ENCODE results near the gene SOX12. TPM values are rescaled to one million over a fixed set of nuclear protein-coding genes. Genes with fewer than 3 reads are reported as not detected.

SOX12 gene
- total and polyA plus RNA-seq, 11 donors = 5.4 to 19.9 (median 10.6) TPM

DNA sequence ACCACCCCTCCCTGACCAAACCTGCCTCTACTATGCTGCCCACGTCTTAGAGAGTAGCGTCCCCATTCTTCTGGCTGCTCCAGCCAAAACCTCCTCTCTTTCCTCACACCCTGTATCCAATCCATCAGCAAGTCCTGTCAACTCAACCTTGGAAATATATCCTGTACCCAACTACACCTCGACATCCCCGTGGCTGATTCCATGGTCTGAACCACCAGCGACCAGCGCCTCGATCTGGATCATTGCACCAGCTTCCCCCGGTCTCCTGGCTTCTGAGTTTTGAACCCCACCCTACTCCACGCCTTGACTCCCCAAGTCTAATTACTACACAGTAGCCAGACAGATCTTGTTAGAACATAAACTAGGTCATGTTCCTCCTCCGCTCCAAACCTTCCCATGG lies 31.4 kb downstream of the SOX12 start:
- Histone ChIP-seq H3K27ac (no peak overlapping the region), H3K4me3 (no peak overlapping the region), H3K27me3 (no peaks in the 10 kb centered on the region), H3K36me3 (peaks cover 0 to 21% (median 4%) of the 10 kb centered on the region in 9 donors), H3K9me3 (no peaks in the 10 kb centered on the region), H3K4me1 (peaks cover 0 to 8% (median 0%) of the 10 kb centered on the region in 12 donors)
- ATAC-seq (no peak), DNase-seq (no peak)
- intact Hi-C loops (cut with DNase I) = loop anchor here in 8 of 10 donors (5.0 to 10.0 kb wide), 8 partner anchors 68 to 388 kb away; partner anchors contain the start of gene SRXN1 (in 1 of the 8)
- WGBS, 4 donors = 87 to 93% (median 90%) methylated on average over 10 of the region's 10 CpGs
- no peak for TF ChIP-seq POLR2A (IDR thresholded peaks at IDR 0.05)
- TF ChIP-seq, protein P1, sequence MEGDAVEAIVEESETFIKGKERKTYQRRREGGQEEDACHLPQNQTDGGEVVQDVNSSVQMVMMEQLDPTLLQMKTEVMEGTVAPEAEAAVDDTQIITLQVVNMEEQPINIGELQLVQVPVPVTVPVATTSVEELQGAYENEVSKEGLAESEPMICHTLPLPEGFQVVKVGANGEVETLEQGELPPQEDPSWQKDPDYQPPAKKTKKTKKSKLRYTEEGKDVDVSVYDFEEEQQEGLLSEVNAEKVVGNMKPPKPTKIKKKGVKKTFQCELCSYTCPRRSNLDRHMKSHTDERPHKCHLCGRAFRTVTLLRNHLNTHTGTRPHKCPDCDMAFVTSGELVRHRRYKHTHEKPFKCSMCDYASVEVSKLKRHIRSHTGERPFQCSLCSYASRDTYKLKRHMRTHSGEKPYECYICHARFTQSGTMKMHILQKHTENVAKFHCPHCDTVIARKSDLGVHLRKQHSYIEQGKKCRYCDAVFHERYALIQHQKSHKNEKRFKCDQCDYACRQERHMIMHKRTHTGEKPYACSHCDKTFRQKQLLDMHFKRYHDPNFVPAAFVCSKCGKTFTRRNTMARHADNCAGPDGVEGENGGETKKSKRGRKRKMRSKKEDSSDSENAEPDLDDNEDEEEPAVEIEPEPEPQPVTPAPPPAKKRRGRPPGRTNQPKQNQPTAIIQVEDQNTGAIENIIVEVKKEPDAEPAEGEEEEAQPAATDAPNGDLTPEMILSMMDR (IDR thresholded peaks at IDR 0.05) = no peak

DNA sequence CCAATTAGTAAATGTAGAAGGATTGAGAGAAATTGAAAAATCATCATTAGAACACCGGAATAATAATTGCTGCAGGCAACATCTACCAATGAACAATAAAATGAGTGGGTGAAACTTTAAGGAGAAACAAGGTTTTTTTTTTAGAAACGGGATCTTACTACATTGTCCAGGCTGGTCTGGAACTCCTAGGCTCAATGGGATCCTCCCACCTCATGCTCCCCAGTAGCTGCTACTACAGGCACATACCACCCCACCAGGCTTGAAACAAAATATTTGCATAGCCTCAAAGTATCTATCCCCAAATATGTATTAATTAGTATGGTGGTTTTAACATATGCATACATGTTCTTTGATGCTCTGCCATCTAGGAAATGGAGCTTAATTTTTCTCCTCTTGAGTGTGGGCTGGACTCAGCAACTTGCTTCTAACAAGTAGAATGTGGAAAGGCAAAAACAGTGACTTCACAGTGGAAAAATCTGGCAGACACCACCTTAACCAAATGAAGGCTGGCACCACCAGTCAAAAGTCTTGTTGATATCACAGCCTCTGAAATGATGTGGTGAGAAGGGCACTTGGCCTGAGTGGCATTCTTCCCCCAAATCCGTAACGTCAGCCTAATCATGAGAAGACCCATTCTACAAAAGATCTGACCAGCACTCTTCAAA lies 33.7 kb downstream of the SOX12 start:
- ATAC-seq = no peak
- TF ChIP-seq POLR2A (IDR thresholded peaks at IDR 0.05) = no peak
- TF ChIP-seq, protein P1 (IDR thresholded peaks at IDR 0.05) = no peak
- no peak for DNase-seq
- Histone ChIP-seq H3K27ac (no peak overlapping the region), H3K9me3 (no peaks in the 10 kb centered on the region), H3K27me3 (no peaks in the 10 kb centered on the region), H3K4me1 (peaks cover 0 to 19% (median 1%) of the 10 kb centered on the region in 12 donors), H3K4me3 (no peak overlapping the region), H3K36me3 (no peaks in the 10 kb centered on the region)
- 72 to 84% (median 80%) methylated on average over 4 of the region's 4 CpGs for WGBS, 4 donors
- intact Hi-C loops (cut with DNase I) = loop anchor here in 8 of 10 donors (5.0 to 10.0 kb wide), 8 partner anchors 66 to 386 kb away; partner anchors contain the start of gene SRXN1 (in 1 of the 8)

- no peak for DNase-seq
- Histone ChIP-seq H3K9me3 (no peaks in the 10 kb centered on the region), H3K27ac (no peak overlapping the region), H3K27me3 (no peaks in the 10 kb centered on the region), H3K4me3 (no peak overlapping the region), H3K4me1 (peaks cover 0 to 12% (median 0%) of the 10 kb centered on the region in 12 donors), H3K36me3 (no peaks in the 10 kb centered on the region)
- no peak for ATAC-seq
- intact Hi-C loops (cut with DNase I) = loop anchor here in 1 of 10 donors (5.0 kb wide), 1 partner anchor 46 kb away; the partner anchor contains the start of gene RBCK1
- TF ChIP-seq, protein P1 (IDR thresholded peaks at IDR 0.05) = no peak
- no peak for TF ChIP-seq POLR2A (IDR thresholded peaks at IDR 0.05)
- WGBS, 4 donors = 84 to 93% (median 92%) methylated on average over 8 of the region's 8 CpGs
These were observed 36.2 kb downstream of the SOX12 start for GRCh38 chr20:361561-361960.

Data from heart left ventricle (tissue), 16 donors.